Muscle of arm (tissue), 12 donors: ENCODE results near the gene GSTT4. TPM values are rescaled to one million over a fixed set of nuclear protein-coding genes. Genes with fewer than 3 reads are reported as not detected.
"Not testable (repeated sequence)": the region's sequence is repeated elsewhere in the genome, so short reads cannot be mapped to it uniquely, and the experiment has no call there.

ENCODE experiments used
- DNase-seq: peaks from one replicate; pipeline ENCODE4 v3.0.0-alpha.2; 2013
- polyA plus RNA-seq, 12 donors: library from polyadenylated mRNA; unstranded; fragments of 120-200 nt; gene quantifications; one replicate each; pipeline ENCODE4 v1.2.1, GENCODE V29; 2013; ENCODE audit not compliant: insufficient read length in 12 of 12

Gene GSTT4
- polyA plus RNA-seq, 12 donors, result not detected

GRCh38 chr22:23989583-23990244 is 15.5 kb downstream of the GSTT4 start:
- DNase-seq, result not testable (repeated sequence)

GRCh38 chr22:23986538-23987178 is 18.6 kb downstream of the GSTT4 start:
- not testable (repeated sequence) for DNase-seq

GRCh38 chr22:23986089-23986488 is 19.2 kb downstream of the GSTT4 start:
- DNase-seq, result not testable (repeated sequence)

DNA sequence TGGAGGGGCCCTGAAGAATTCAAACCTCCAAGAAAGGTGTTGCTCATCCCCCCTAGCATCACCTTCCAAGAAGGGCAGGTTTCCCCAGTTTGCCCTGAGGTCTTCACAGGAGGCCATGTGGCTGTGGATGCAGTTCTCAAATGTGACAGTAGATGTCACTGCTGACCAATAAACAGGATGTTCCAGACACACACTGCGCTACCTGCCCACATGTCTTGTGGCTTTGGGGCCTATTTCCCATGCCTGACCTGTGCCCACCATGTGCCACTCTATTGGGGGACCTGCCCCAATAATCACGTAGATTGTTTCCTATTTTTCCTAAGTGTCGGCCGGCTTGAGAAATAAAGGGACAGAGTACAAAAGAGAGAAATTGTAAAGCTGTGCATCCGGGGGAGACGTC is 20.8 kb downstream of the GSTT4 start:
- DNase-seq, result no peak

DNA sequence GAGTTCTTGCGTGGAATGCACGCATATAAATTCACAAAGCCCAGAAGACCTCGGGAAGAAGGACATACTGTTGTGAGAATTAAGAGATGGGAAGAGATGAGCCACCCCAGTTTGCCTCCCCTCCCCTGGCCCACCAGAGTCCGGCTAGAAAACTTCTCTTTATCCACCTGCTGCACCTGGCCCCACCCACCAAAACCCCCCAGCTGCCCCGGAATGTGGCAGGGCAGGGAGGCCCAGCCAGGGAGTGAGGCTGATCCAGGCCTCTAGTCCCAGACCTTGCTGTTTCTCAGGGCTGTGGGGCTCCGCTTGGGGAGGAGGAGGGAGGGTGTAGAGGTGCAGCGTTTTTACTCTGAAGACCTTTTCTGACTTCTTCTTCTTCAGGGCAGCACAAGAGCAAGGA is 24.7 kb downstream of the GSTT4 start:
- DNase-seq, result not testable (repeated sequence)

- DNase-seq, result not testable (repeated sequence)
These were observed 25.6 kb downstream of the GSTT4 start, which contains the start of gene GSTT2 for GRCh38 chr22:23979557-23980240. GSTT2 (plus strand) TSS chr22:23980134.

DNA sequence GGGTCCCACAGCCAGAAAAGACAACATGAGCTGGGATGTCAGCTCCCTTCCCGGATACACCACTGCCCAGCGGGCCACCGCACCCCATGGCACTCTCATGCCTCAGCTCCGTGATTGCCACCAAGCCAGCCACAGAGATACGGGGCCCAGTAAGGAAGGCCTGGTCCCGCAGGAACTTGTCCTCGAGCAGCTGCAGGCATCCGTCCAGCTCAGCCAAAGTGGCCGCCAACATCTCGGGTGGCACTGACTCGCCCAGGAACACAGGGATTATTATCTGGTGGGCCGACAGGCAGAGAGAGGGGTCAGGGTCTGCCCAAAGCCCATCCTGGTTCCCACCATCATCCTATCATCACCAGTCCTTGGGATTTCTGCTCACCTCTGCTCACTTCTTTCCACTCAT is 27.9 kb downstream of the GSTT4 start:
- not testable (repeated sequence) for DNase-seq

DNA sequence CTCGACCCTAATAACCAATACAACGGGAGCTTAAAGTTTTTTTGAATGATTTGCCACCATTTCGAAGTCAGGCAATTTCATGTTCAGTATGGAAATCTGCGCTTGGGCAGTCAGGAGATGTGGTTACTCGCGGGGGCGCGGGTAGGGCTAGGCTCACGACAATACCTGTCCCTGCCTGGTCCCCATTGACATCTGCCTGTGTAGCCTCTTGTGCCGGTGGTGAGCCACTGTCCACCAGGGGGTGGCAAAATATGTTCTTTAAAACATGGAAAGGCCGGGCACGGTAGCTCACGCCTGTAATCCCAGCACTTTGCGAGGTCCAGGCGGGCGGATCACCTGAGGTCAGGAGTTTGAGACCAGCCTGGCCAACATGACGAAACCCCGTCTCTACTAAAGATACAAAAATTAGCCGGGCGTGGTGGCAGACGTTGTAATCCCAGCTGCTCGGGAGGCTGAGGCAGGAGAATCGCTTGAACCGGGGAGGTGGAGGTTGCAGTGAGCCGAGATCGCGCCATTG is 30.4 kb downstream of the GSTT4 start:
- not testable (repeated sequence) for DNase-seq

- DNase-seq, result not testable (repeated sequence)
These were observed 30.9 kb downstream of the GSTT4 start, which contains the start of gene DDT for GRCh38 chr22:23974345-23974744. DDT (minus strand) TSS chr22:23974441; CDS start chr22:23974414, 27 bp downstream.

GRCh38 chr22:23971927-23972326 is 33.3 kb downstream of the GSTT4 start:
- not testable (repeated sequence) for DNase-seq

DNA sequence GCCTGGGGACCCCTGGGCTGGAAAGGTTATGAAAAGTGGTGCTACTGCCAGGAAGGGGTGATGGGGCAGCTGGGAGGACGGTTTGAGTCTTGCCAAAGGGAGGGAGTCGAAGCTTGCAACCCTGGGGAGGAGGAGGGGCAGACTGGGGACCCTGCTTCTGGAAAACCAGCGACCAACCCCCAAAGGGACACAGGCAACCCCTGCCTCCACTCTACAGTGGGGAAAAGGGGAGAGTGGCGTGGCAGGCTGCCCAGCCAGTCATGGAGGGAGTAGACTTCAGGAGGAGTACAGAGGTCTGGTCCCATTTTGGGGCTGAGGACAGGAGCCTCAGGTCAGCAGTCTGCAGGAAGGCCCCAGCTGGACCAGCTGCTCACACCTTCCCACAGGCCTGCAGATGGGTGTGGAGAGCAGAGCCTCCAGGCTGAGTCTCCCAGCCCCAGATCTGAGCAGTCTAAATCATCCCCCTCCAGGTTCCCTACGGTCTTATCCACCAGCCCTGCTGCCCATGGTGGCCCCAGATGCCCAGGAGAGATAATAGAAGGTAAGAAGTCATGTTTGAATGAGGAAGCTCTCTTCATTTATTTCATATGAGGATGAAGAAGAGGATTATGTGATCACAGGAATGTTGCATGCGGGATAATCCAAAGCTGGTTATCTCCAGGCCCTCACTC is 34.3 kb downstream of the GSTT4 start:
- no peak for DNase-seq

DNA sequence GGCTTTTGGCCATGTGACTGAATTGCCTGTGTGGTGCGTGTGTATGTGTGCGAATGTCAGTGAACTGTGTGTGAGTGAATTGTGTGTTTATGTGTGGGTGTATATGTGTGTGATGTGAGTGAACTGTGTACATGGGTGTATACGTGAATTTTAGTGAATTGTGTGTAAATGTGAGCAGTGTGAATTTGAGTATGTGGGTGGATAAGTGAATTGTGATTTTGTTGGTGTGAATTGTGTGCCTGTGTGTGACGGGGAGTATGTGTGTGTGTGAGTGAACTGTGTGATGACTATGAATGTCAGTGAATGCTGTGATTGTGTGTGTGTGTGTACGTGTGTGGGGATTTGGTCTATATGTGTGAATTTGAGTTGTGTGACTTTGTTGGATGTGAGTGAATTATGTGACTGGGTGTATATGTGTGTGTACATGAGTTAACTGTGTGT is 35.0 kb downstream of the GSTT4 start:
- no peak for DNase-seq

DNA sequence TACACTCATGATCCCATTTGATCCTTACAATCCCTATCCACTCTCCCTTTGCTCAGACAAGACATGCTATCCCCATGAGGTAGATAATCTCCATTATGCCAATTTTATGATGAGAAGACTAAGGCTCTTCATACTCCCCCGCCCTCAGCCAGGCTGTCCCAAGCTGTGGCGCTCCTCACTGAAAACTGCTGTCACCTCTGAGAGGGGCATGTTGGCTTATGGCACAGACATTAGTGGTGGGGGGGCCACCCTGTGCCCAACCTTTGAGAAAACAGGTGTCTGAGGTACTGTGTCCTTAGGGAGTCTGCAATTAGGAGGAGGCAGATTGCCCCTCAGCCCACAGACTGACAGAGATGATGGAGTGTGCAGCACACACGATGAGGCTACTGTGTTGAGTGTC is 36.2 kb downstream of the GSTT4 start:
- no peak for DNase-seq

DNA sequence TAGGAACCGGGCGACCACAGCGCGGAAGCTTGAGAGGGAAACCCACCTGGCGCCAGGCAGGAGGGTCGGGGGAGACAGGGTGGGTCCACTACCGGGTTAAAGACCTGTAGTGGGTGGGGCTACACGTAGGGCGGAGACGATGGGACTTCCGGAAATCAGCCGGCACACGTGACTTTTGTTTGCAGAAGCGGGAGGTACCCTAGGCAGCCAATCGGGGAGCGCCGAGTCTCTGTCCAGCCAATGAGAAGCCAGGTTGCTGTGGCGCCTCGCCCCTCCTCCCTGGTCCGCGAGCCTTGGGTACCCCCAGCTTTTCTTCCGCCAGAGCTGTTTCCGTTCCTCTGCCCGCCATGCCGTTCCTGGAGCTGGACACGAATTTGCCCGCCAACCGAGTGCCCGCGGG is 38.7 kb downstream of the GSTT4 start, which contains the start of gene DDTL:
DDTL (plus strand) TSS at position 321 of the 400 bp plus-strand sequence; CDS start at position 348, 27 bp downstream.
- DNase-seq, result not testable (repeated sequence)

DNA sequence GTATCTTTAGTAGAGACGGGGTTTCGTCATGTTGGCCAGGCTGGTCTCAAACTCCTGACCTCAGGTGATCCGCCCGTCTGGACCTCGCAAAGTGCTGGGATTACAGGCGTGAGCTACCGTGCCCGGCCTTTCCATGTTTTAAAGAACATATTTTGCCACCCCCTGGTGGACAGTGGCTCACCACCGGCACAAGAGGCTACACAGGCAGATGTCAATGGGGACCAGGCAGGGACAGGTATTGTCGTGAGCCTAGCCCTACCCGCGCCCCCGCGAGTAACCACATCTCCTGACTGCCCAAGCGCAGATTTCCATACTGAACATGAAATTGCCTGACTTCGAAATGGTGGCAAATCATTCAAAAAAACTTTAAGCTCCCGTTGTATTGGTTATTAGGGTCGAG is 39.2 kb downstream of the GSTT4 start:
- DNase-seq, result not testable (repeated sequence)

- DNase-seq, result not testable (repeated sequence)
These were observed 44.0 kb downstream of the GSTT4 start, which contains the start of gene GSTT2B for GRCh38 chr22:23961084-23961771. GSTT2B (minus strand) TSS chr22:23961195; CDS start chr22:23961131, 64 bp downstream.

DNA sequence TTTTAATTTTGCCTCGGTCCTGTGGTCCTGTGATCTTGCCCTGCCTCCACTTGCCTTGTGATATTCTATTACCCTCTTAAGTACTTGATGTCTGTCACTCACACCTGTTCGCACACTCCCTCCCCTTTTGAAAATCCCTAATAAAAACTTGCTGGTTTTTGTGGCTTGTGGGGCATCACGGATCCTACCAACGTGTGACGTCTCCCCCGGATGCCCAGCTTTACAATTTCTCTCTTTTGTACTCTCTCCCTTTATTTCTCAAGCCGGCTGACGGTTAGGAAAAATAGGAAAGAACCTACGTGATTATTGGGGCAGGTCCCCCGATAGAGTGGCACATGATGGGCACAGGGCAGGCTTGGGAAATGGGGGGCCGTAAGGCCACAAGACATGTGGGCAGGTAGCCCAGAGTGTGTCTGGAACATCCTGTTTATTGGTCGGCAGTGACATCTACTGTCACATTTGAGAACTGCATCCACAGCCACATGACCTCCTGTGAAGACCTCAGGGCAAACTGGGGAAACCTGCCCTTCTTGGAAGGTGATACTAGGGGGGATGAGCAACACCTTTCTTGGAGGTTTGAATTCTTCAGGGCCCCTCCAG is 48.9 kb downstream of the GSTT4 start:
- DNase-seq, result peak; percentile 76

- DNase-seq, result not testable (repeated sequence)
These were observed 49.4 kb downstream of the GSTT4 start for GRCh38 chr22:23955886-23956285.

DNA sequence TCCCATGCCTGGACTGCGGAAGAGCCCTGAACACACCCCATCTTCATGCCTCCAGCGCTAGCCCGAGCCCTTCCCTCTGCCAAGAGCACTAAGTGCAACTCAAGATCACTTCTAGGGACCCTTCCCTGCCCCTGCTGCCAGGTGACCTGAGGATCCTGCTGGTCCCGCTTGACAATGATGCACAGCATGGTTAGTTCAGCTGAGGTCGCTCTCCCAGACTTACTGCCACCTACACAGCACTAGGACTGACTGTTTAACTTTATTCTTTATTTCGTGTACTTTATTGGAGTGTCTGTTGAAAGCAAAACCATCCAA is 50.3 kb downstream of the GSTT4 start:
- DNase-seq, result not testable (repeated sequence)

- DNase-seq, result not testable (repeated sequence)
These were observed 50.9 kb downstream of the GSTT4 start for GRCh38 chr22:23954193-23954990.
